MM.1S (cell line): ENCODE results near the gene MKRN2.

ENCODE experiments used
- CTCF ChIP-seq: fragments of 300-600 bp; sonication (generic); IDR thresholded peaks from 2 replicates; pipeline ENCODE4 v1.5.1; 2016; ENCODE audit warnings: antibody characterized with exemption, low read length, mixed read lengths
- EZH2 ChIP-seq: fragments of 300-600 bp; sonication (generic); optimal IDR thresholded peaks from 2 replicates; pipeline ENCODE3; 2017; ENCODE audit warnings: low read depth, mild to moderate bottlenecking, antibody characterized with exemption, low read length, mixed read lengths

GRCh38 chr3:12577379-12577778 is 20.5 kb downstream of the MKRN2 start:
- TF ChIP-seq CTCF = no peak
- TF ChIP-seq EZH2 = no peak
